GM21723 (cell line): ENCODE results near the gene MTRFR.

Experiments
- ATAC-seq: cut with Tn5 transposase; IDR thresholded peaks from one replicate; pipeline ENCODE4 v1.9.1; 2021; ENCODE audit warnings: mild to moderate bottlenecking, moderate library complexity; ENCODE audit not compliant: unreplicated experiment

MTRFR gene

DNA sequence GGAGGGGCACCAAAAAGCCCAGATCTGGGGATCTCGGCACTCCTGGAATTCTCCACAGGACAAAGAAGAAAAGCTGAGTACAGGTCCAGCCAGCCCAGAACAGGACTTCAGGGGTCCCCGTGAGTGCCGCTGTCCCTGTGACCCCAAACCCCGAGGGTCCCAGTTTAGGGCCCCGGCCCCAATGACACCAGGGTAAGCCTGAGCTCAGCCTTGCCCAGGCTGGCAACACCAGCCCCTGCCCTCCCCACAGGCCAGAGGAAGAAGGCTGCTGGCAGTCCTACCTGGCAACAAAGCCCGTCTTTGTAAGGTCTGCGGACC lies 36.6 kb downstream of the MTRFR start:
- ATAC-seq, result no peak

DNA sequence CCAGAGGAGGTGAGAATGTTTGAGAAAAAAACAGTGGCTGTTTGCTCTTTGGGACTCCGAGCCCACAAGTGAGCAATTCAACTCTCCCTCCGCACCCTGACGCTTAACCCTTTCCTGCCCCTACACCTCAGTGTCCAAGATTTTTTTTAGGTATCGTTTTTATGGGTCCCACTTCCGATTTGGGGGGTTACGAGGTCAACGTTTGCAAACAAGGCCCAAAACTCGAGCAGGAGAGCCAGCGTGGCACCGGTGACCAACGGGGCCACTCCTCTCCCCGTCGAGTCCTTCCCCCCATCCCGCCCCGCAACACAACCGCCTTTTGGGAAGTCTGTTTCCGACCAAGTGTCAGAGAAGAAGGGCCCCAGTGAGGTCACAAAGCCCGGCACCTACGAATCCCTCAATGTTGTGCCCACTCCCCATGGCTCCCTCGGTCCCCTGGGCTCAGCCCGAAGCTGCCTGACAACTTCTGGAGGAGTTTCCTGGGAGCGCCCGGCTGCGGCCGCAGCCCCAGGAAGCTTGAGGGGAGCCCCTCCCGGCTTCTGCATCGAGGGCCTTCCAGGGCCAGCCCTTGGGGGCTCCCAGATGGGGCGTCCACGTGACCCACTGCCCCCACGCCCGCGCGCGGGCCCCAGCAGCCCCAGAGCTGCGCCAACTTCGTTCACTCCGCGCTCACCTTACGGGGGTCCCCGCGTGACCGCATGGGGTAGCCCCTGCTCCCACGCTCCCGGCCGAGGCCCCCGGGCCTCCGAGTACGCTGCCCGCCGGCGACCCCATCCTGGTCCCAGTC lies 37.2 kb downstream of the MTRFR start:
- ATAC-seq, result peak; percentile 9

DNA sequence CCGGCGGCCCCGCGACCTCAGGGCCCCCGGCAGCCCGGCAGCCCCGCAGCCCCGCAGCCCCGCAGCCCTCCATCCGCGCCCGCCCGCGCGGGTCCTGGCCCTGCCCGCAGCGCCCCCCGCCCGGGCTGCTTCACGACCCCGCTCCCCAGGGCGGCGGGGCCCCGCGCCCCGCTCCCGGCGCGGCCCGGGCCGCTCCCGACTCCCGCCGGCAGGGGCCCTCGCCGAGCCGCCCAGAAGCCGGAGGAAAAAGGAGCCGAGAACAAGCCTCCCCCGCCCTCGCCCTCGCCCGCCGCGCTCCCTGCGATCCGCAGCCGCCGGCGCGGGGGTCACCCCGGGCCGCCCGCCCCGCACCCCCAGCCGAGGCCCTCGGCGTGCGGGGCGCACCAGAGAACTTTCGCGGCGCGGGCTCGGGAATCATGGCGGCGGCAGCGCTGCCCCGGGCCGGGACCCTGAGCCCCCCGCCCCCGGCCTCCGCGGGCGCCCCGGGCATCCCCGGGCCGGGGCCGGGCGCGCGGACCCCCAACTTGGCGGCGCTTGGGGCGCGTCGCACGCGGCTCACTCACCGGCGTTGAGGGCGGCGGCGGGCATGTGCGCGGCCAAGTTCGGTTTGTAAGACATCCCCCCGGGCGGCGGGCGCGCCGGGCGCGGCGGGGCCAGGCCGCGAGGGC lies 37.9 kb downstream of the MTRFR start:
- ATAC-seq, result peak; percentile 59

DNA sequence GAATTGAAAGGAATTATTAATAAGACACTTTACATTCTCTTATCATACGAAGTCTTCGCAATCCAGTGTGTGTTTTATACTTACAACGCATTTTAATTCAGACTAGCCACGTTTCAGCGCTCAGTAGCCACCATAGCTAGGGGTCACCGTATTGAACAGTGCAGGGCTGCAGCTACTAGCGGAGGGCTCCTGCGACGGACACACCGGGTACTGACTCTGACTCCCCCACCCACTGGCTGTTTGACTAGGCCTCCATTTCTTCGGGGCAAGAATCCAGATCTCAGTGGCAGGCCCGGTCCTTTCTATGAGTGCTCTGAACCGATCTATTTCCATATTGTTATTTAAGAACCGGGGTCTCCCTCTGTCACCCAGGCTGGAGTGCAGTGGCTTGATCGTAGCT lies 39.9 kb downstream of the MTRFR start:
- ATAC-seq, result no peak

DNA sequence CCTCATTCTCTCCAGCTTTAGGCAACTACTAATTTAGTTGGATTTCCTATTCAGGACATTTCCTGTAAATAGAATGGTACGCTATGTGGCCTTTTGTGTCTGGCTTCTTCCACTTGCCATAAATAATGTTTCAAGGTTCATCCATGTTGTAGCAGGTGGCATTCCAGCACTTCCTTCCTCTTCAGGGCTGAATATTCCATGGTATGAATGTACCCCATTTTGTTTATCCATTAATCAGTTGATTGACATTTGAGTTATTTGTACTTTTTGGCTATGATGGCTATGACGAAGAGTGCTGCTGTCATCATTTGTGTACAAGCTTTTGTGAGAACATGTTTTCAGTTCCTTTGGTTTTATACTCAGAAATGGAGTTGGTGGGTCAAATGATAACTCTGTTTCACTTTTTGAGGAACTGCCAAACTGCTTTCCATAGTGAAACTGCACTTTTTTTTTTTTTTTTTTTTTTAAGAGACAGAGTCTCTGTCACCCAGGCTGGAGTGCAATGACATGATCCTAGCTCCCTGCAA lies 44.9 kb downstream of the MTRFR start:
- ATAC-seq, result peak; percentile 81

DNA sequence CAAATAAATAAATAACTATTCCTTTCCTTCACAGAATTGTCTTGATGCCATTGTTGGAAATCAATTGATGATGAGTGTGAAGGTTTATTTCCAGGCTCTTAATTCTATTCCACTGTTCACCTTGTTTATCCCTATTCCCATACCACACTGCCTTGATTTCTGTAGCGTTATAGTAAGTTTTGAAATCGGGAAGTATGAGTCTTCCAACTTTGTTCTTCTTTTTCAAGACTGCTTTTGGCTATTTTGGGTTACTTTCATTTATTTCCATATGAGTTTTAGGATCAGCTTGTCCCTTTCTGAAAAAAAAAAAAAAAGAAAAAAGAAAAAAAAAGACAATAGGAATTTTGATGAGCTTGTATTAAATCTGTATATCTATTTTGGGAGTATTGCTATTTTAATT lies 47.7 kb downstream of the MTRFR start:
- no peak for ATAC-seq

DNA sequence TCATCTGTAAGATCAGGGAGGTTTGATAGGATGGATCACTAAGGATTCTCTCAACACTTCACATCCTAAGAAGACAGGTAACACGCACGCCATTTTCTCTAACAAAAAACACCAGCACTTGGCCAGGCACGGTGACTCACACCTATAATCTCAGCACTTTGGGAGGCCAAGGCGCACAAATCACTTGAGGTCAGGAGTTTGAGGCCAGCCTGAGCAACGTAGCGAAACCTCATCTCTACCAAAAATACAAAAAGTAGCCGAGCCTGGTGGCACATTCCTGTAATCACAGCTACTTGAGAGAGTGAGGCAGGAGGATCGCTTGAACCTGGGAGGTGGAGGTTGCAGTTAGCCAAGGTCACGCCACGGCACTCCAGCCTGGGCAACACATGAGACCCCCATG lies 48.9 kb downstream of the MTRFR start:
- ATAC-seq, result no peak

DNA sequence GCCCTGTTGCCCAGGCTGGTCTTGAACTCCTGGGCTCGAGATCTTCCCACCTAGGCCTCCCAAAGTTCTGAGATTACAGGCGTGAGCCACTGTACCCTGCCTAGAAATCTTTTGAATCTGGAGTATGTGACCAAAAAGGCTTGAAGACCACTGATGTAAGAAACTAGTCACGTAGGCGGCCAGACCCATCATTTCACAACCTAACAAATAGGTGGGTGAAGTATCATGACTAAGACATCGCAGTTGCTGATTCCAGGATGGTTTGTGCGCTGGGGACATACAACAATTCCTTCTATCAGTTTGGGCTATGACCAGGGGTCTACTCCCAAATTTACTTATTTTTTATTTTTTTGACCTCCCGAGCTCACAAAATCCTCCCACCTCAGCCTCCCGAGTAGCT lies 50.2 kb downstream of the MTRFR start:
- no peak for ATAC-seq

DNA sequence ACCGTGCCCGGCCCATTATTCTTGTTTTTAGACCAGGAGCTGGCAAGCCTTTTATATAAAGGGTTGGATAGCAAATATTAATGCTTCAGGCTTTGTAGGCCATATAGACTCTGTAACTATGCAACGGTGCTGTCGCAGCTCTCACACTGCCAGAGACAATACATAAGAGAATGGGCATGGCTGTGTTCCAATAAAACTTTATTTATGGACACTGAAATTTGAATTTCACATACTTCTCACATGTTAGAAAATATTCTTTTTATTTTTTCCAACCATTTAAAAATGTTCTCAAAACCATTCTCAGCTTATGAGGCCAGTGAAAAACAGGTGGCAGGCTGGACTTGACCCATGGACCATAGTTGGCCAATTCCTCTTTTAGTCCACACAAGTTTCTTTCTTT lies 51.4 kb downstream of the MTRFR start:
- no peak for ATAC-seq

DNA sequence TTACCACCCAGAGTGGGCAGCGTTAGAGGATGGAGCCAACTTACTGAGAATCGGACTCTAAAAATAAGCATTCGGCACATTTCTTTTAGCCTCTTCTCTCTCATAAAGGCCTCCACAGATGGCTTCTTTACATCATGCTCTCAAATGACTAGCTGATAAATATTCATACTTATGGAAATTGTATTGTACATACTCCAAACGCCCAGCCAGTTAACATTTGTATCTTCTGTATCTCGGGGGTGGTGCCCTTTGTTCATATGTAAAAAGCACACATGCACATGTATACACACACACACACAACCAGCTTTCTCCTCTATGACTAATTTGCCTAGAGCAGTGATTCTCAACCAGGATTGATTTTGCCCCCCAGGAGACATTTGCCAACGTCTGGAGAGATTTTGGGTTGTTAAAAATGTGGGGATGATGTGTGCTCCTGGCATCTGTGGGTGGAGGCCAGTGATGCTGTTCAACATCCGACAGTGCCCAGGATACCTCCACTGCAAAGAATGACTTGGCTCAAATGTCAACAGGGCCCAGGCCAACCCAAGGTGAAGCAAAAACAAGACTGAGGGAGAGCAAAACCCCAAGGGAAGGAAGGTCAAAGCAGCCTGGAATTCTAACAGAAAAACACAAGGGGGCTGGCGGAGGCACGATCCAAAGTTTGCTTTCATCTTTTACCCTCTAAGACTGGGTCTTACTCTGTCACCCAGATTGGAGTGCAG lies 53.6 kb downstream of the MTRFR start:
- no peak for ATAC-seq

DNA sequence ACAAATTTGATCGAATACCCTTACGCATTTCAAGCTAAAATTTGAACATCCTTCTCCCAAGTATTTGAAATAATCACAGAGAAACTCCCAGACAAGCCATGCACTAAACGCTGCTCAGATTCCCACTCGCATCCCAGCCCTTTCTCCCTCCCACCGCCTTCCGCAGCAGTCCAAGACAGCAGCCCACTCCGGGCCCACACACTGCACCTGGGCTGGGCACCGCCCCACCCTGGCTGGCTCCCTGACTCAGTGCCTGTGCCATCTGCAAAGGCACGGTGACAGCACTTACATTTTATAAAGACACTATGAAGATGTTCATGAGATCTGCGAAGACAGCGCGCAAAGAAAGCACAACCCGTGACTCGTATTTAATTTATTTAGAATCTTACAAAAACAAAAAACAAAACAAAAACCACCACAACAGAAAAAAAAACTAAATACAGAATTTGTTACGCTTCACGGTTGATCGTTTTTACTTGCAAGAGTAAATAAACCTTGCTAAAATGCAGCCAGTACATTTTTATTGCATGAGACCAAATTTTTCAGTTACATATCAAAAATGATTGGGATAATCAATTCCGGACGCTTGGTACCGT lies 55.6 kb downstream of the MTRFR start:
- no peak for ATAC-seq

DNA sequence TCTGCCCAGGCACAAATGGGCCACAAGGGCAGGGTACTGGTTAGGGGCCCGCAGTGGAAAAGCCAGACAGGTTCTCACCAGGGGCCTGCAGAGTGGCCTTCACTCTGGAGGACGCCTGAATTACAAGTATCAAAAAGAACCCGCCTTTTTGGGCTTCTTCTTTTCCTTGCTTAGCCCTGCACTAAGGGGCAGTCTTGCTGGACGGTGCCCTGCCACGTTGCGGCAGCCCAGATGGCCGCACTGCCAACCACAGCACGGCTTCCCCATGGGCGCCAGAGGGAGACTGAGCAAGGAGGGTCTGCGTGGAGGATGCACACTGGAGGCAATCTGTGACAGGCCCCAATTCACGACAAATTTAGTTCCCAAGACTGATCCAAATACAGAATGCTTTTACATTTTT lies 56.7 kb downstream of the MTRFR start:
- no peak for ATAC-seq

DNA sequence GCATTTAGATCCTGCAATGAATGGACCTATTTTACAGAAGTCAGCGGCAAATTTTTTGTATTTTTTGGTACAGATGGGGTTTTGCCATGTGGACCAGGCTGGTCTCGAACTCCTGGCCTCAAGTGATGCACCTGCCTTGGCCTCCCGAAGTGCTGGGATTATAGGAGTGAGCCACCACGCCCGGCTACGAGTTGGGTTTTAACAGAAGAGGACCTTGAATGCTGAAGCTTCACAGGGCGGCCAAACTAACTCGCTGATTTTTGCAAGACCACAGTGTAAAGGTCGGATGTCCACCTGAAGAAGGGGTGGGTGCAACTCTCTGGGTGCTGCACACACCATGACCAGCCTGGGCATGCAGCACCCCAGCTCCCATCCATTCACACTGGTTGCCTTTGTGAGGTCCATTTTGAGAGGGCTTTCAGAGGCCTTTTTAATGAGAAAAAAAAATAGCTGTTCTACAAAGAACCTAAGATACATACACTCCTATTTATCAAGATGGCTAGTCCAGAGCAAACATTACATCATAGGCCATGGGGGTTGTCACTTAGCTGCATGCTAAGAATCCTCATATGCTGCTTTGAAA lies 60.0 kb downstream of the MTRFR start:
- ATAC-seq, result no peak

DNA sequence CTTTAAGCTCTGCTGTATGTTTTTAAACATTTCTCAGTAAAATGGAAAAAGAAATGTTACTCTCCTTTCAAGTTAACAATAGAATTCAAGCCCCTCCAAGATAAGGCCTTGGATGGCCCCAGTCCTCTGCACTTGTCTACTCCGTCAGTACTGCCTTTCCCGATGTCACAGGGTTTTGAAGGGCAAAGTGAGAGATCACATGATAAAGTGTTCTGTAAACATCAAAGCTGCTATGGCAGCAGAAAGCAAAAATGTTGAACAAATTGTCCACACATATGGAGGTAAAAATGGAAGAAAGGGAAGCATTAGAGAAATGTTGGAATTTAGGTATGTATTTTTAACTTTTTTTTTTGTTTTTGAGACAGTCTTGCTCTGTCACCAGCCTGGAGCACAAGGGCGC lies 71.9 kb downstream of the MTRFR start:
- no peak for ATAC-seq

DNA sequence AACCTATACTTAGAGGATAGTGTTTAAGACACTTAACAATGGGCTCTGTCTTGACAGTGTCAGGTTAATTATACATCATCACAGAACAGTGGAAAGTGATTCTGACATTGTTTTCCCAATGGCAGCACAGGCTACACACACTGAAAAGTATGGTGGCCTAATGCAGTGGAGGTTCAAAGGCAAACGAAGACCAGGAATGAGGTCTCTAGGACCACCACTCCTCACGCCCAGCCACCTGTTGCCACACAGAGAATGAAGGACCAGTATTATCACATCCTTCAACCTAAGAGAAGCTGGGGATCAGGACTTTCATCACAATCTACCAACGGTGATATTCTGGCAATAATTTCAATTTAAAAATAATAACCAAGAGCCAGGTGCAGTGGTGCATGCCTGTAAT lies 73.0 kb downstream of the MTRFR start:
- no peak for ATAC-seq
